Body of pancreas (tissue), 4 donors: ENCODE data around the gene ZC3H12D. TPM values are rescaled to one million over a fixed set of nuclear protein-coding genes. Genes with fewer than 3 reads are reported as not detected.

Source experiments
- ATAC-seq: fragments of 150-250 bp; one replicate; pipeline ENCODE4 v1.9.1; 2016
- DNase-seq, 4 donors: peaks; one replicate each; pipeline ENCODE4 v3.0.0-alpha.2; 2019
- H3K27ac ChIP-seq, 4 donors: fragments of 200-600 bp; sonication (generic); 1 replicate in 3 of 4; 2 replicates in 1 of 4; pipeline versions ENCODE4 v1.5.1 to v1.6.1; 2016 to 2019; ENCODE audit warnings: mild to moderate bottlenecking in 1 of 4, mixed read lengths in 1 of 4, moderate library complexity in 1 of 4
- H3K27me3 ChIP-seq, 2 donors: fragments of 200-600 bp; sonication (generic); one replicate each; pipeline ENCODE4 v1.6.0; 2016; ENCODE audit warnings: mild to moderate bottlenecking in 1 of 2
- H3K36me3 ChIP-seq, 2 donors: fragments of 200-600 bp; sonication (generic); replicated peaks in 1 of 2; 2 replicates each; pipeline ENCODE4 v1.5.1; 2016; ENCODE audit warnings: low read depth in 2 of 2; ENCODE audit not compliant: insufficient read depth in 1 of 2
- H3K4me1 ChIP-seq: fragments of 200-600 bp; sonication (generic); one replicate; pipeline ENCODE4 v1.6.0; 2016
- H3K4me3 ChIP-seq, 2 donors: fragments of 200-600 bp; sonication (generic); 1 replicate in 1 of 2; 2 replicates in 1 of 2; pipeline ENCODE4 v1.5.1; 2016 to 2019
- H3K9me3 ChIP-seq, 3 donors: fragments of 200-600 bp; sonication (generic); 1 replicate in 2 of 3; 2 replicates in 1 of 3; pipeline ENCODE4 v1.5.1; 2016
- CTCF ChIP-seq, 7 experiments: fragments of 450-650 bp in 4 of 7; fragments of 200-600 bp in 3 of 7; sonication (generic) in 3 of 7; IDR thresholded peaks; one replicate each; pipeline ENCODE4 v1.5.1; 2016 to 2019; ENCODE audit warnings: antibody characterized with exemption in 7 of 7
- POLR2A ChIP-seq, 3 donors: fragments of 450-650 bp; IDR thresholded peaks; one replicate each; pipeline ENCODE4 v1.6.1; 2016; ENCODE audit warnings: antibody characterized with exemption in 3 of 3, mild to moderate bottlenecking in 2 of 3
- WGBS, 2 donors: methylation state at CpG; one replicate each; pipeline ENCODE4 v1.1.5; 2017; 5-methylcytosine and 5-hydroxymethylcytosine counted together
- intact Hi-C: fragments of 100-400 bp; cut with DNase I; formaldehyde crosslinking; loops from one replicate; pipeline ENCODE4 v1.15.1; 2023
- total RNA-seq, 2 donors: library from RNA; depleted of rRNA; stranded (reverse); fragments of >200 nt; gene quantifications; one replicate each; pipeline ENCODE4 v1.1.0, GENCODE V29; 2016

Gene ZC3H12D
- total RNA-seq, 2 donors from 2014 or later = 0.52 to 2.6 TPM

GRCh38 chr6:149441740-149442139 lies 43.1 kb downstream of the ZC3H12D start:
- H3K36me3 ChIP-seq = no peaks in the 10 kb centered on the region
- ATAC-seq (no peak), DNase-seq (peak in 3 of 4 donors; percentile 35 to 61 (median 58))
- peaks cover 9% of the 10 kb centered on the region for H3K4me1 ChIP-seq
- H3K27ac ChIP-seq = peak overlapping the region in 1 of 4 donors; percentile 24
- WGBS, 2 donors = 35 to 49% methylated on average over 9 of the region's 9 CpGs
- H3K9me3 ChIP-seq = no peaks in the 10 kb centered on the region
- TF ChIP-seq POLR2A (IDR thresholded peaks at IDR 0.05) (no peak), CTCF (IDR thresholded peaks at IDR 0.05) (no peak)
- H3K27me3 ChIP-seq = no peaks in the 10 kb centered on the region
- no peak overlapping the region for H3K4me3 ChIP-seq
- intact Hi-C loops = no loop called here

DNA sequence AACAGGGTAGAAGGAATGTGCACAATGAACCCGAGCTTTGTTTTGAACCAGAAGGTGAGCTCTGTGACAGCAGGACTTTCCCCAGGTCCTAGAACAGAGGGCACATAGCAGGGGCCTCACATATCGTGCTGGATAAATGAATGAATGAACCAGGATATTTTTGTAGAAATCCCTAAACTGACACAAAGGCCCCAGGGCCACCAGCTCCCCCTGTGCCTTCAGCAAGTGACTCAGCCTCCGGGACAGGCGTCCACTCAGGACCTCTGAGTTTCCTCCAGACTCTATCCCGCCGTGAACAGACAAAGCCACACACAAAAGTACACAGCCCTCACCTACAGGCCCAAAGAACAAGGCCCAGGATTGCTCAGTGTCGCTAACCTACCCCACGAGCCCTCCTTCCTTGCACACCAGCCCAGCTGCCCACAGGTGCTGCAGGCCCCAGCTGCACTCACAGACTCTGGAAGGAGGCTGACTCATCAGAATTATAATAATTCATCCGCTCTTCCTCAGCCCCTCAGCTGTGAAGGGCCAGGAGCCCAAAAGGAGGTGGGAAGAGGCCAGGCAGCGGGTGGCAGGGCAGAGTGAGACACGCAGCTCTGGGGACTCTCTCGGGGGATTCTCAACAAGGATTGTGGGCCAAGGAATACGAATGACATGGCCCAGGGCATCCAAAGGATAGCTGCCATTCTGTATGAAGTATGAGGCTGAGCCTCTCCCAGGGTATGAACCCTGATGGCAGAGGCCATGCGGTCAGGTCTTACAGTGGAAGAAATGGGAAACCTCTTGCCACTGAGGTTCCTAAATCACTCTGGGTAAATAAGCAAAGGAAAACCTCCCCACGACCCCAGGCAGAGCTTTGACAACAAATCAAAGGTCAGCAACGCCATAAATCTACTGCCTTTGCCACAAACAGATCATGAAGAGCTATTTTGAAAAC lies 43.8 kb downstream of the ZC3H12D start:
- intact Hi-C loops = no loop called here
- ATAC-seq (no peak), DNase-seq (no peak)
- Histone ChIP-seq H3K27ac (peak overlapping the region in 1 of 4 donors; percentile 24), H3K4me1 (peaks cover 9% of the 10 kb centered on the region), H3K9me3 (no peaks in the 10 kb centered on the region), H3K27me3 (no peaks in the 10 kb centered on the region), H3K36me3 (no peaks in the 10 kb centered on the region), H3K4me3 (no peak overlapping the region)
- 82 to 85% methylated on average over 16 of the region's 16 CpGs for WGBS, 2 donors
- no peak for TF ChIP-seq CTCF (IDR thresholded peaks at IDR 0.05)
- no peak for TF ChIP-seq POLR2A (IDR thresholded peaks at IDR 0.05)

DNA sequence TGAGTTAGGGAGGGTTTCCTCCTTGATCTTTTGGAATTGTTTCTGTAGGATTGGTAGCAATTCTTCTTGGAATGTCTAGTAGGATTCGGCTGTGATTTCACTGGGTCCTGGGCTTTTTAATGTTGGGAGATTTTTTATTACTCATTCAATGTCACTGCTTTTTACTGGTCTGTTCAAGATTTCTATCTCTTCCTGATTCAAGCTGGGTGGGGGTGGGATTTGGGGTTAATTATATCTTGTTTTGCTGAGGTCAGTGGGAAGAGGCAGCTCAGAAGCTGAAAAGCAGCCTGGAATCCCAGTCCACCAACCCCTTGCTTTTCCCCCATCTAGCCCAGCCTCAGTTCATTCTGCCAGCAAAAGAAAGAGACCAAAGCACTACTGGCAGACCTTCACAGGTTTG lies 45.2 kb downstream of the ZC3H12D start:
- Histone ChIP-seq H3K27me3 (no peaks in the 10 kb centered on the region), H3K4me3 (no peak overlapping the region), H3K9me3 (no peaks in the 10 kb centered on the region), H3K4me1 (peaks cover 9% of the 10 kb centered on the region), H3K27ac (no peak overlapping the region), H3K36me3 (no peaks in the 10 kb centered on the region)
- TF ChIP-seq POLR2A (IDR thresholded peaks at IDR 0.05) (no peak), CTCF (IDR thresholded peaks at IDR 0.05) (no peak)
- 92 to 100% methylated on average over 1 of the region's 1 CpG for WGBS, 2 donors
- ATAC-seq (no peak), DNase-seq (no peak)
- intact Hi-C loops = no loop called here

DNA sequence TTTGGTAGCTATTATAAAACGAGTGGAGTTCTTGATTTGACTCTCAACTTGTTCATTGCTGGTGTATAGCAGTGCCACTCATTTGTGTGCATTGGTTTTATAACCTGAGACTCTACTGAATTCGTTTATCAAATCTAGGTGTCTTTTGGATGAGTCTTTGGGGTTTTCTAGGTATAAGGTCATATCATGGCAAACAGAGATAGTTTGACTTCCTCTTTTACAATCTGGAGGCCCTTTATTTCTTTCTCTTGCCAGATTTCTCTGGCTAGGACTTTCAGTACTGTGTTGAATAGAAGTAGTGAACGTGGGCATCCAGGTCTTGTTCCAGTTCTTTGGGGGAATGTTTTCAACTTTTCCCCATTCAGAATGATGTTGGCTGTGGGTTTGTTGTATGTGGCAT lies 46.0 kb downstream of the ZC3H12D start:
- ATAC-seq (no peak), DNase-seq (no peak)
- H3K27me3 ChIP-seq = no peaks in the 10 kb centered on the region
- no peaks in the 10 kb centered on the region for H3K36me3 ChIP-seq
- WGBS, 2 donors = 70 to 81% methylated on average over 3 of the region's 3 CpGs
- no peak overlapping the region for H3K27ac ChIP-seq
- intact Hi-C loops = no loop called here
- H3K4me3 ChIP-seq = no peak overlapping the region
- TF ChIP-seq POLR2A (IDR thresholded peaks at IDR 0.05) (no peak), CTCF (IDR thresholded peaks at IDR 0.05) (no peak)
- H3K4me1 ChIP-seq = peaks cover 9% of the 10 kb centered on the region
- H3K9me3 ChIP-seq = no peaks in the 10 kb centered on the region
